Right lung (tissue), 10 donors: ENCODE data around the gene SH2D7. TPM values are rescaled to one million over a fixed set of nuclear protein-coding genes. Genes with fewer than 3 reads are reported as not detected.

Source experiments
- DNase-seq, 2 donors: peaks; one replicate each; pipeline ENCODE4 v3.0.0-alpha.2; 2013
- long read RNA-seq, 8 donors: transcript quantifications; one replicate each; lab custom pipeline, GENCODE V29; 2026
- polyA plus RNA-seq, 5 donors: library from polyadenylated mRNA; unstranded; fragments of 120-200 nt; gene quantifications; one replicate each; pipeline versions ENCODE4 v1.2.1 to v1.2.3, GENCODE V29; 2013; ENCODE audit warnings: inconsistent platforms in 1 of 5, low replicate concordance in 1 of 5; ENCODE audit not compliant: insufficient read length in 5 of 5, insufficient read depth in 1 of 5

SH2D7 gene
- polyA plus RNA-seq: under 1 TPM; 0.36 to 0.90 (median 0.48) TPM
- long read RNA-seq, donor 1: 0 reads
- long read RNA-seq, donor 2: 0 reads
- long read RNA-seq, donor 3, partial matches to known transcripts: 7 of 19 reads
- long read RNA-seq, donor 3, other reads (novel, unspliced or antisense): 12 of 19 reads
- long read RNA-seq, donor 4: 0 reads
- long read RNA-seq, donor 5: 0 reads
- long read RNA-seq, donor 6: 0 reads
- long read RNA-seq, donor 7: 0 reads
- long read RNA-seq, donor 8: 0 reads

GRCh38 chr15:78092261-78093041 lies at the start of gene SH2D7:
Gene SH2D7 (plus strand): TSS chr15:78092561. CDS start chr15:78092585, 24 bp downstream.
- DNase-seq: no peak

GRCh38 chr15:78044407-78045155 lies 47.8 kb upstream of the SH2D7 start:
- no peak for DNase-seq

DNA sequence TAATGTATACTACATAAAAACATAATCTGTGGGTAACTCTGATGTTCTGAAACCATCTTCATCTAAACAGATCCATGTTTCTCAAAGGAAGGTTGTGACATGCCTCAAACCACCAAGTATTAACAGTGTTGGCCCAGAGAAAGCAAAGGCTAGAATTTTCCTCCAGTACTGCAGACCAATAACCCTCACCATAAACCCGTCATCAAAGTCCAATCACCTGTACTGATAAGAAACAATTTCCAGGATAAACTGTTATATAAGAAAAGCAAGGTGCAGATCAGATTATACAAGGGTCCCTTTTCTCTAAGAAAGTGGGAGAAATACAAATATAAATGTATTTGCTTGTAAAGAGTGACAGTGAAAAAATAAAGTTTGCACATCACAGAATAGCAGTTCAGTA lies 47.2 kb upstream of the SH2D7 start:
- no peak for DNase-seq

DNA sequence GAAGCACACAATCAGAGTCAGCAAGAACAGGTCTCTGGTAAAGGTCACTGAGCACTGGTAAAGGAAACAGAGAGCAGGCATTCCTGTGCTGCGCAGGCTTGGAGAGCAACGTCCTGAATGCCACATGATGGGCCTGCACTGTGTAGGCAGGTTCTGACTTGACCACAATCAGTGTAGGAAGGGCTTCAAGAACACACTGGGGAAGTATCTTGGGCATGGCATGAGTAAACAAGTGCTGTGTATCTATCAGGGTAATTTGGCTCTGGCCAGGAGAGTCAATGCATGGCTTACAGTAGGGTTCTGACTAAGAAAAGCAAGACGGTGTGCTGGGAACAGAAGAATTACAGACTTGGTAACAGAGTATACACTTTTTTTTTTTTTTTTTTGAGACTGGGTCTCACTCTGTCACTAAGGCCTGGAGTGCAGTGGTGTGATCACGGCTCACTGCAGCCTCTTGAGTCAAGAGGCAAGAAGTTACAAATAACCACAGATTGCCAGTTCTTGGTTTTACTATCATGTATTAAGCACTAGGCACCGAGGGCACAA lies 45.5 kb upstream of the SH2D7 start:
- DNase-seq: no peak

DNA sequence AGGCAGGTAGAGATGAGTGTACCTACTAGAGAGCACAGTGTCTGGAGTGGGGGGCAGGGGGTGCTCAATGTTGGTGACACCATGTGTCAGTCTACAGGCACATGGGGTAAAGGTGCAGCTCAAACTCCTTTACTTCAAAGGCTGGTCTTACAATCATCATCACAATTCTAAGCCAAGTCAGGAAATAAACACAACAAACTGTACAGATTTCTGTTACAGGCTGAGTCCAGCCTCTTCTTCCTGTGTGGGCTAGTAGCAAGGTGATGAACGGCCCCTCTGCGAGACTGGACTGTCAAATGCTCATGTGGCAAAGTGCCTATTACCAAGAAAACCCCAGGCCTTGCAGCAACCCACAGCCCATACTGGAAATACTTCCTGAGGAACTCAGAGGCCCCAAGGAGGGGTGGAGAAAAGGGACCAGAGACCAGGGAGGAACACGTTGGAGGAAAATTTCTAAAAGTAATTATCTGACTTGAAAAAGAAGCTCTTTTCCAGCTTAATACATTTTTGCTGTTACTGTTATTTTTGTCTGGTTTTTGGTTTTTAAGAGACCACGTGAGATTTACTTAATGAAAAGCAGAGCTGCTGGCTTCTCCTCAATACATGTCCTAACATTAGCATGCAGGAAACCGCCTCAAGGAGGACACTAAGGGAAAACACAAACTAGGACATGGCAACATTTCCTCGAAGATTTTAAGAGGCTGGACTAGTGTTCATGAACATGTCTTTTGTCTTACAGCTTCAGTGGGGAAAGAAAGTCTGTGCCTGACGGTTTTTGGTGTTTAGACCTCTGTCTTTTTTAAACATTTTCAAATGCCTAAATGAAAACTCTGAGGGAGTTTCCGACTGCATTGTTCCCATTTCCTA lies 44.4 kb upstream of the SH2D7 start:
- DNase-seq: no peak

- DNase-seq: no peak
Measured at GRCh38 chr15:78048628-78048920, 43.8 kb upstream of the SH2D7 start.

- no peak for DNase-seq
Measured at GRCh38 chr15:78049691-78050440, 42.5 kb upstream of the SH2D7 start.

DNA sequence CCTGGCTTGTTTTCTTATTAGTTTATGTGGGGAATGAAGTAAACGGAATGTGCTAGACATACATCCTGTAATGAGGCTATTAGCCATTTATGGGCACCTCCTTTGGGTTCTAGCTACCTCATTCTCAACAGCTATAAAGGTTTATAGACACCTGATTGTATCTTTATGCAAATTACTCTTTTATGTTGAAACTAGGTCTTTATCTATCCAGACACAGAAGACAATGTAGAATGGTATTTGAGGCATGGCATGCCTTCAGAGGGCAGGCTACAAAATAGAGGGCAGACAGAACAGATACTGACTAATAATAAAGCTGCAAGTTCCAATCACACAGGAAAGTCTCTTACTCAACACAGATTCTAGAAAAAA lies 41.9 kb upstream of the SH2D7 start:
- DNase-seq: no peak

- DNase-seq: no peak
Measured at GRCh38 chr15:78050826-78051225, 41.5 kb upstream of the SH2D7 start.

- no peak for DNase-seq
Measured at GRCh38 chr15:78051596-78051995, 40.8 kb upstream of the SH2D7 start.

DNA sequence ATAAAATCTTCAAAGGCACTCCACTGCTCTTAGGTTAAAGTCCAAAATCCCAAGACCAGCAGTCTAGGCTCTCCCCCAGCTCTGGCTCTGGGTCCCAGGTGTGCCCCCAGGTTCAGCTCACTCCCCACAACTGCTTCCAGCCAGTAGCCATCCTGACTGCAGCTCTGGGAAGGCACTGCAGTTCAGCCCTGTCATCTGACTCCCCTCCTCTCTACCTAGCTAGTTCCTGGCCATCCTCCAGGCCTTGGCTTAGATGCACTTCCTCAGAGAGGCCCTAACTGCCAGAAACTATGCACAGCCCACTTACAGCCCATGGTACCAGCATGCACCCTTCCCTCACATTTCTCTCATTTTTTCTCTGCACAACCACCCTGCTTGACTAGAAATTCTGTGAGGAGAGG lies 40.4 kb upstream of the SH2D7 start:
- DNase-seq: no peak

- DNase-seq: no peak
Measured at GRCh38 chr15:78052545-78052944, 39.8 kb upstream of the SH2D7 start.

GRCh38 chr15:78054518-78054917 lies 37.8 kb upstream of the SH2D7 start:
- DNase-seq: no peak

DNA sequence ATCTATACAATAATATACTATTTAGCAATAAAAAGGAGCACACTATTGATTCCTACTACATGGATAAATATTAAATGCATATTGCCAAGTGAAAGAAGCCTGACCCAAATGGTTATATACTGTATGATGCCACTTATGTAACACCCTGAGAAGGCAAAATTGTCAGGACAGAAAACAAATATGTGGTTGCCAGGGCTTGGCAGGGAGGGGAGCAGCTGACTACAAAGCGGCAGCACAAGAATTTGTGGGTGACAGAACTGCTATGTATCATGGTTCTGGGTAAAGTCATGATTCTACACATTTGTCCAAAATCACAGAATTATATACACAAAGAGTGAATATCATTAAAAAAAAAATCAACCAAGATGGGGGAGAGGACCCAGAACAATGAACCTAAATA lies 37.4 kb upstream of the SH2D7 start:
- no peak for DNase-seq

DNA sequence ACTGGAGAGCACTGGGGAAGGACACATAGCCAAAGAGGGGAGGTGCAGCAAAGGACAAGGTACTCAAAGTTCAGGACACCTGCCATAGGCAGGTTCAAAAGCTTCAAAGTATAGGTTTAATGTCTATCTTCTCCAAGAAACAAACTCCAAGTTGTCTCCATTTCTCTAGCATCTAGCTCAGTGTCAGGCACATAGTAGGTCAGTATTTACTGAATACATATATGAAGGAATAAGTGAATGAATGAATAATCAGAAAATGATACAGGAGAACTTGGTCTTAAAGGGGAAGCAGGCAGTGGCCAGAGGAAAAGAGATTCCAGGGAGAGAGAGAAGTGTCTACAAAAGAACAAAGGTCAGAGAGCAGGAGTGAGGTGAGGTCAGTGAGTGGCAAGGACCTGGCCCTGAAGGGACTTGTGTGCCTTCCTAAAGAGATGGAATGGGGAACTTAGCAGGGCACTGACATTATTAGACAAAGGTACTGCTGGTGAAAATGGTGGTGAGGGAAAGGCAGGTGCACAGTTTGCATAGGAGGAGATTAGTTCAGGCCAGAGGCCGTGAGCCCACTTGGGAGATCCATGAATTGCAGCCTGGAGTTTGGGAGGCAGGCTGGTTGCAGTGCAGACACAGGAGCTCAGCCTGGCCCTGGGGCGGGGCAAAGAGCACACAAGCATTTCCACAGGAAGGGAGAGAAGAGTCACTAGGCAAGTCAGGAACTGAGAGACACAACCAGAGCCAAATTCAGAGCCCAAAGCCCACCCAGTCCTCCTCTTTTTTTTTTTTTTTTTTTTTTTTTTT lies 36.2 kb upstream of the SH2D7 start:
- DNase-seq: no peak

DNA sequence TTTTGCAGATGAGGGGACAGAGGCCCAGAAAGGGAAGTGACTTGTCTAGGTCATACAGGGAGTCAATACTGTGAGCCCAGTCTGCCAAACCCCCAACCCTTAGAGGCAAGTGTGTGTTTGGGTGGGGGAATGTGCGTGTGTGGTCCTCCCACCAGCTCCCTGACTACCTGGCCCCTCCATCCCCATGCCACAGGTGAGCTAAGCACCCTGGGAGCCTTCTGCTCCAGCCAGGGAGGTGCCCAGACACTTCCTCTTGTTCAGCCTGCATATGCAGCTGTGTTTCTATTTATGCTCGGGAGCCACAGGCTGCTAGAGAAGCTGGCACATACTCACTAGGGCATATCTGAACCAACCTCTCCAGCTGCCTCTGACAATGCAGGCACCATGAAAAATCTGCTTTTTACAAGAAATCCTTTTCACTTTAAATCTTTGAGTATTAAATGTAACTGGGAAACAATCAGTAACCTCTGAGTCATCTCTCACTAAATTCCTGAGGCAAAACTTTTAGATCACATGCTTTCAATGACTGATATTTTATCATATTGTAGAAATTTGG lies 35.6 kb upstream of the SH2D7 start:
- no peak for DNase-seq

- no peak for DNase-seq
Measured at GRCh38 chr15:78057803-78058202, 34.6 kb upstream of the SH2D7 start.

GRCh38 chr15:78058401-78058935 lies 33.9 kb upstream of the SH2D7 start:
- DNase-seq: no peak

GRCh38 chr15:78059110-78059839 lies 33.1 kb upstream of the SH2D7 start:
- no peak for DNase-seq
